Osteoblast (primary cell): ENCODE measurements around the gene PTPRC. TPM values are rescaled to one million over a fixed set of nuclear protein-coding genes. Genes with fewer than 3 reads are reported as not detected.

Experiments
- DNase-seq: peaks from one replicate; pipeline ENCODE4 v3.0.0; 2011; ENCODE audit warnings: low spot score, mixed read lengths; ENCODE audit not compliant: insufficient read length; ENCODE audit errors: missing footprints
- H2AFZ ChIP-seq: 2 replicates; pipeline ENCODE4 v1.6.0; 2011; ENCODE audit warnings: mild to moderate bottlenecking, low read length
- H3K27ac ChIP-seq: 2 replicates; pipeline ENCODE4 v1.5.1; 2011; ENCODE audit warnings: mild to moderate bottlenecking, low read depth, low read length, moderate library complexity
- H3K27me3 ChIP-seq: 2 replicates; pipeline ENCODE4 v1.6.0; 2012; ENCODE audit warnings: mild to moderate bottlenecking, control low read depth, inconsistent platforms, low read length, moderate library complexity; ENCODE audit not compliant: insufficient read depth
- H3K36me3 ChIP-seq: 2 replicates; pipeline ENCODE4 v1.5.1; 2011; ENCODE audit warnings: mild to moderate bottlenecking, low read length, control low read depth, moderate library complexity; ENCODE audit not compliant: insufficient read depth
- H3K4me1 ChIP-seq: 2 replicates; pipeline ENCODE4 v1.5.1; 2011; ENCODE audit warnings: mild to moderate bottlenecking, low read length, control low read depth, moderate library complexity; ENCODE audit not compliant: insufficient read depth
- H3K4me2 ChIP-seq: 2 replicates; pipeline ENCODE4 v1.6.0; 2011; ENCODE audit warnings: mild to moderate bottlenecking, low read length; ENCODE audit not compliant: insufficient read depth
- H3K4me3 ChIP-seq: fragments of 200-600 bp; sonication (generic); 3 replicates; pipeline ENCODE4 v1.5.1; 2012; ENCODE audit warnings: mild to moderate bottlenecking, low read length, inconsistent platforms; ENCODE audit not compliant: insufficient read depth
- H3K79me2 ChIP-seq: 2 replicates; pipeline ENCODE4 v1.6.0; 2012; ENCODE audit warnings: mild to moderate bottlenecking, low read length, control low read depth, inconsistent platforms; ENCODE audit not compliant: insufficient read depth
- H3K9me3 ChIP-seq: 2 replicates; pipeline ENCODE4 v1.5.1; 2011; ENCODE audit warnings: low read depth, low read length, control low read depth
- H4K20me1 ChIP-seq: 2 replicates; pipeline ENCODE4 v1.6.0; 2012; ENCODE audit warnings: mild to moderate bottlenecking, low read length, control low read depth; ENCODE audit not compliant: insufficient read depth
- total RNA-seq: library from RNA; depleted of rRNA; stranded (reverse); fragments of >200 nt; gene quantifications from 2 replicates; pipeline ENCODE4 v1.2.3, GENCODE V29; 2012
- TF ChIP-seq, protein P1 (sequence below): IDR thresholded peaks from 2 replicates; pipeline ENCODE4 v1.5.1; 2011; ENCODE audit warnings: mild to moderate bottlenecking, low read depth, low read length, moderate library complexity; ENCODE audit errors: extremely low read depth

PTPRC gene
- total RNA-seq, 1 donor: 1.1 TPM

GRCh38 chr1:198669023-198669698, 30.3 kb downstream of the PTPRC start:
- no peaks in the 10 kb centered on the region for H3K9me3 ChIP-seq
- TF ChIP-seq, protein P1, sequence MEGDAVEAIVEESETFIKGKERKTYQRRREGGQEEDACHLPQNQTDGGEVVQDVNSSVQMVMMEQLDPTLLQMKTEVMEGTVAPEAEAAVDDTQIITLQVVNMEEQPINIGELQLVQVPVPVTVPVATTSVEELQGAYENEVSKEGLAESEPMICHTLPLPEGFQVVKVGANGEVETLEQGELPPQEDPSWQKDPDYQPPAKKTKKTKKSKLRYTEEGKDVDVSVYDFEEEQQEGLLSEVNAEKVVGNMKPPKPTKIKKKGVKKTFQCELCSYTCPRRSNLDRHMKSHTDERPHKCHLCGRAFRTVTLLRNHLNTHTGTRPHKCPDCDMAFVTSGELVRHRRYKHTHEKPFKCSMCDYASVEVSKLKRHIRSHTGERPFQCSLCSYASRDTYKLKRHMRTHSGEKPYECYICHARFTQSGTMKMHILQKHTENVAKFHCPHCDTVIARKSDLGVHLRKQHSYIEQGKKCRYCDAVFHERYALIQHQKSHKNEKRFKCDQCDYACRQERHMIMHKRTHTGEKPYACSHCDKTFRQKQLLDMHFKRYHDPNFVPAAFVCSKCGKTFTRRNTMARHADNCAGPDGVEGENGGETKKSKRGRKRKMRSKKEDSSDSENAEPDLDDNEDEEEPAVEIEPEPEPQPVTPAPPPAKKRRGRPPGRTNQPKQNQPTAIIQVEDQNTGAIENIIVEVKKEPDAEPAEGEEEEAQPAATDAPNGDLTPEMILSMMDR: no peak
- H4K20me1 ChIP-seq: no peaks in the 10 kb centered on the region
- H3K27me3 ChIP-seq: no peaks in the 10 kb centered on the region
- no peak overlapping the region for H3K4me2 ChIP-seq
- H3K27ac ChIP-seq: peak overlapping the region; percentile 89
- no peaks in the 10 kb centered on the region for H3K79me2 ChIP-seq
- no peak overlapping the region for H3K4me3 ChIP-seq
- peaks cover 55% of the 10 kb centered on the region for H3K4me1 ChIP-seq
- no peak overlapping the region for H2AFZ ChIP-seq
- DNase-seq: peak; percentile 80
- H3K36me3 ChIP-seq: no peaks in the 10 kb centered on the region

DNA sequence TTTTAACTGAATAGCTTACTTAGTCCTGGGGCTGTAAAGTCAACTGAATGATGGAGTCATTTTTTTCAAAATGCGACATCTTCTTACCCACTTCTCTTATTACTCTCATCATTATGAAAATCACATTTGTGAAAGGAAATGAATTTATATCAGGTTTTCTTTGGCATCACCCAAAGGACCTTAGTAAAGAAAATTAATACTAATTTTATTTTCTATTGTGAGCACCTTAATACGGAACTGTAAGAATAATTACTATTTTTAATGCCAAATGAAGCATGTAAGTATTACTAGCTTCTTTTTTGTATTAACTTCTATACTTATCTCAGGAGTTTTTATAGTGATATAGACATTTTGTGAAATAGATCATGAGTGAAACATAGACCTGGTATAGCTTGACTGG, 30.9 kb downstream of the PTPRC start:
- DNase-seq: no peak
- no peaks in the 10 kb centered on the region for H3K79me2 ChIP-seq
- H3K4me2 ChIP-seq: no peak overlapping the region
- TF ChIP-seq, protein P1: no peak
- H3K27me3 ChIP-seq: no peaks in the 10 kb centered on the region
- H3K36me3 ChIP-seq: no peaks in the 10 kb centered on the region
- H3K9me3 ChIP-seq: no peaks in the 10 kb centered on the region
- H3K4me1 ChIP-seq: peaks cover 55% of the 10 kb centered on the region
- H4K20me1 ChIP-seq: no peaks in the 10 kb centered on the region
- no peak overlapping the region for H3K4me3 ChIP-seq
- H2AFZ ChIP-seq: no peak overlapping the region
- H3K27ac ChIP-seq: peak overlapping the region; percentile 89

DNA sequence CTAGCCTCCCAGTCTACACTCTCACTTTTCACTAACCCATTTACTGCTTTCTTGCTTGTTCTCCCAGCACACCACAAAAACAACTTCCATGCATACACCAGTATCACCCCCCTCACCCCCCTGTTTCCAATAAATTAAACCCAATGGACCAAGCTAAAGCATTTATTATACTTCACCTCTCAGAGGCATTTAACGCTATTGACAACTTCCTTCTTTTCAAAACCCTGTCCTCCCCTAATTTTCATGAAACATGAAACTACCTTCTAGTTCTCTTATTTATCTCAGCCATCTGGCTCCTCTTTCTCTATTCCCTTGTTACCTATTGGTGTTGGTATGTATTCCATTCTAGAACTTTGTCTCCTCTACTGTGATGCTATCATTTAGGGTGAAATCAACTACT, 32.3 kb downstream of the PTPRC start:
- H2AFZ ChIP-seq: no peak overlapping the region
- H3K79me2 ChIP-seq: no peaks in the 10 kb centered on the region
- no peaks in the 10 kb centered on the region for H3K9me3 ChIP-seq
- peak; percentile 19 for DNase-seq
- TF ChIP-seq, protein P1: no peak
- peak overlapping the region; percentile 69 for H3K27ac ChIP-seq
- H3K4me1 ChIP-seq: peaks cover 55% of the 10 kb centered on the region
- H4K20me1 ChIP-seq: no peaks in the 10 kb centered on the region
- H3K4me3 ChIP-seq: no peak overlapping the region
- no peaks in the 10 kb centered on the region for H3K36me3 ChIP-seq
- H3K4me2 ChIP-seq: no peak overlapping the region
- no peaks in the 10 kb centered on the region for H3K27me3 ChIP-seq

GRCh38 chr1:198672124-198672523, 33.3 kb downstream of the PTPRC start:
- peak; percentile 48 for DNase-seq
- H3K4me2 ChIP-seq: no peak overlapping the region
- no peaks in the 10 kb centered on the region for H4K20me1 ChIP-seq
- no peaks in the 10 kb centered on the region for H3K9me3 ChIP-seq
- H3K36me3 ChIP-seq: no peaks in the 10 kb centered on the region
- TF ChIP-seq, protein P1: no peak
- peak overlapping the region; percentile 69 for H3K27ac ChIP-seq
- peaks cover 50% of the 10 kb centered on the region for H3K4me1 ChIP-seq
- peak overlapping the region; percentile 32 for H2AFZ ChIP-seq
- no peaks in the 10 kb centered on the region for H3K79me2 ChIP-seq
- no peaks in the 10 kb centered on the region for H3K27me3 ChIP-seq
- no peak overlapping the region for H3K4me3 ChIP-seq
